Osteoblast (primary cell): ENCODE results near the gene PALM3. TPM values are rescaled to one million over a fixed set of nuclear protein-coding genes. Genes with fewer than 3 reads are reported as not detected.
"Not testable (repeated sequence)": the region's sequence is repeated elsewhere in the genome, so short reads cannot be mapped to it uniquely, and the experiment has no call there.

Source experiments
- DNase-seq: peaks from one replicate; pipeline ENCODE4 v3.0.0; 2011; ENCODE audit warnings: low spot score, mixed read lengths; ENCODE audit not compliant: insufficient read length; ENCODE audit errors: missing footprints
- H2AFZ ChIP-seq: 2 replicates; pipeline ENCODE4 v1.6.0; 2011; ENCODE audit warnings: mild to moderate bottlenecking, low read length
- H3K27ac ChIP-seq: 2 replicates; pipeline ENCODE4 v1.5.1; 2011; ENCODE audit warnings: mild to moderate bottlenecking, low read depth, low read length, moderate library complexity
- H3K27me3 ChIP-seq: 2 replicates; pipeline ENCODE4 v1.6.0; 2012; ENCODE audit warnings: mild to moderate bottlenecking, control low read depth, inconsistent platforms, low read length, moderate library complexity; ENCODE audit not compliant: insufficient read depth
- H3K36me3 ChIP-seq: 2 replicates; pipeline ENCODE4 v1.5.1; 2011; ENCODE audit warnings: mild to moderate bottlenecking, low read length, control low read depth, moderate library complexity; ENCODE audit not compliant: insufficient read depth
- H3K4me1 ChIP-seq: 2 replicates; pipeline ENCODE4 v1.5.1; 2011; ENCODE audit warnings: mild to moderate bottlenecking, low read length, control low read depth, moderate library complexity; ENCODE audit not compliant: insufficient read depth
- H3K4me2 ChIP-seq: 2 replicates; pipeline ENCODE4 v1.6.0; 2011; ENCODE audit warnings: mild to moderate bottlenecking, low read length; ENCODE audit not compliant: insufficient read depth
- H3K4me3 ChIP-seq: fragments of 200-600 bp; sonication (generic); 3 replicates; pipeline ENCODE4 v1.5.1; 2012; ENCODE audit warnings: mild to moderate bottlenecking, low read length, inconsistent platforms; ENCODE audit not compliant: insufficient read depth
- H3K79me2 ChIP-seq: 2 replicates; pipeline ENCODE4 v1.6.0; 2012; ENCODE audit warnings: mild to moderate bottlenecking, low read length, control low read depth, inconsistent platforms; ENCODE audit not compliant: insufficient read depth
- H3K9me3 ChIP-seq: 2 replicates; pipeline ENCODE4 v1.5.1; 2011; ENCODE audit warnings: low read depth, low read length, control low read depth
- H4K20me1 ChIP-seq: 2 replicates; pipeline ENCODE4 v1.6.0; 2012; ENCODE audit warnings: mild to moderate bottlenecking, low read length, control low read depth; ENCODE audit not compliant: insufficient read depth
- total RNA-seq: library from RNA; depleted of rRNA; stranded (reverse); fragments of >200 nt; gene quantifications from 2 replicates; pipeline ENCODE4 v1.2.3, GENCODE V29; 2012
- TF ChIP-seq, protein P1 (sequence below): IDR thresholded peaks from 2 replicates; pipeline ENCODE4 v1.5.1; 2011; ENCODE audit warnings: mild to moderate bottlenecking, low read depth, low read length, moderate library complexity; ENCODE audit errors: extremely low read depth

Gene PALM3
- total RNA-seq, 1 donor: not detected

DNA sequence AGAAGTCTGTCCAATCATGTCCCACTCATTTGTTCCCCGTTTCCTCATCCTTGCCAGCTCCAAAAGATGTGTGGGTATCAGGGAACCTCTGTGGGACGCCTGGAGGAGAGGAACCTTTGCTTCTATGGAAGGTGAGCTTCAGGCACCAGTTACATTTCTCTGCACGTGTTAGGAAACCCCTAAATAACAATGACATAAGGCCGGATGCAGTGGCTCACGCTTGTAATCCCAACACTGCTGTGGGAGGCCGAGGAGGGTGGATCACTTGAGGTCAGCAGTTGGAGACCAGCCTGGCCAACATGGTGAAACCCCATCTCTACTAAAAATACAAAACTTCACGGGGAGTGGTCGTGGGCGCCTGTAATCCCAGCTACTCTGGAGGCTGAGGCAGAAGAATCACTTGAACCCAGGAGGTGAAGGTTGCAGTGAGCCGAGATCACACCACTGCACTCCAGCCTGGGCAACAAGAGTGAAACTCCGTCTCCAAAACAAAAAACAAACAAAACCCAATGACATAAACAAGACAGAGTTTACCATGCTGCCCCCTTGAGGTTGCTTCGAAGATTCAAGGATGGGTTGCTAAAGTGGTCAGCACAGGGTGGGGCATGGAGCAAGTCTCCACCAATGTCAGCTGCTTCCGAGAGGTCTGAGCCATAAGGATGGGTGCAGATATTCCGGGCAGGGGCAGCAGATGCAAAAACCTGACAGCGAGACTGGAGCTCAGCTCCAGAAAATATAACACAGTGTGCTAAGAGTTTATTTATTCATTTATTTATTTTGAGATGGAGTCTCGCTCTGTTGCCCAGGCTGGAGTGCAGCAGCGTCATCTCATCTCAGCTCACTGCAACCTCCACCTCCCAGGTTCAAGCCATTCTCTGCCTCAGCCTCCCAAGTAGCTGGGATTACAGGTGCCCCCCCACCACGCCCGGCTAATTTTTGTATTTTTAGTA lies 18.9 kb downstream of the PALM3 start:
- H2AFZ ChIP-seq: peak overlapping the region; percentile 77
- not testable (repeated sequence) for H3K79me2 ChIP-seq, H3K4me1 ChIP-seq, H3K36me3 ChIP-seq, H3K27me3 ChIP-seq, H4K20me1 ChIP-seq, H3K9me3 ChIP-seq
- peak overlapping the region; percentile 33 for H3K27ac ChIP-seq
- peak overlapping the region; percentile 13 for H3K4me3 ChIP-seq
- TF ChIP-seq, protein P1, sequence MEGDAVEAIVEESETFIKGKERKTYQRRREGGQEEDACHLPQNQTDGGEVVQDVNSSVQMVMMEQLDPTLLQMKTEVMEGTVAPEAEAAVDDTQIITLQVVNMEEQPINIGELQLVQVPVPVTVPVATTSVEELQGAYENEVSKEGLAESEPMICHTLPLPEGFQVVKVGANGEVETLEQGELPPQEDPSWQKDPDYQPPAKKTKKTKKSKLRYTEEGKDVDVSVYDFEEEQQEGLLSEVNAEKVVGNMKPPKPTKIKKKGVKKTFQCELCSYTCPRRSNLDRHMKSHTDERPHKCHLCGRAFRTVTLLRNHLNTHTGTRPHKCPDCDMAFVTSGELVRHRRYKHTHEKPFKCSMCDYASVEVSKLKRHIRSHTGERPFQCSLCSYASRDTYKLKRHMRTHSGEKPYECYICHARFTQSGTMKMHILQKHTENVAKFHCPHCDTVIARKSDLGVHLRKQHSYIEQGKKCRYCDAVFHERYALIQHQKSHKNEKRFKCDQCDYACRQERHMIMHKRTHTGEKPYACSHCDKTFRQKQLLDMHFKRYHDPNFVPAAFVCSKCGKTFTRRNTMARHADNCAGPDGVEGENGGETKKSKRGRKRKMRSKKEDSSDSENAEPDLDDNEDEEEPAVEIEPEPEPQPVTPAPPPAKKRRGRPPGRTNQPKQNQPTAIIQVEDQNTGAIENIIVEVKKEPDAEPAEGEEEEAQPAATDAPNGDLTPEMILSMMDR: peak; percentile 58
- peak overlapping the region; percentile 34 for H3K4me2 ChIP-seq
- DNase-seq: peak; percentile 92

DNA sequence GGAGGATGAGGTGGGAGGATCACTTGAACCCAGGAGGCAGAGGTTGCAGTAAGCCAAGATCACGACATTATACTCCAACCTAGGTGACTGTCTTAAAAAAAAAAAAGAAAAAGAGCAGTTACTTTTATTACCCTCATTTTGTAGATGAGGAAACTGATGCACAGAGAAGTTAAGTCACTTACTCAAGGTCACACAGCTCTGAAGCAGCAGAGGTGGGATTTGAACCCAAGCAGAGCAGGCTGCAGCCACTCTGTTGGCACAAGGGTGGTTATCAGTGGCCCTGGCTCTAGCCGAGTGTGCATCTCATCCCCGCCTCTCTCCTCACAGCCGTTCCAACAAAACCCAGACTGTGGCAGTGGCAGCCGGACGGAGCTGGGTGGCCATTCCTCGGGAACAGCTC lies 22.7 kb downstream of the PALM3 start:
- TF ChIP-seq, protein P1: no peak
- Histone ChIP-seq H3K9me3 (no peaks in the 10 kb centered on the region), H3K4me3 (no peak overlapping the region), H3K27ac (no peak overlapping the region), H3K36me3 (no peaks in the 10 kb centered on the region), H3K79me2 (no peaks in the 10 kb centered on the region), H3K4me2 (no peak overlapping the region), H3K4me1 (peaks cover 3% of the 10 kb centered on the region), H4K20me1 (no peaks in the 10 kb centered on the region), H3K27me3 (no peaks in the 10 kb centered on the region), H2AFZ (no peak overlapping the region)
- no peak for DNase-seq

- Histone ChIP-seq H3K4me3 (no peak overlapping the region), H3K4me1 (peaks cover 4% of the 10 kb centered on the region), H3K27me3 (peaks cover 3% of the 10 kb centered on the region), H2AFZ (no peak overlapping the region), H3K36me3 (no peaks in the 10 kb centered on the region), H3K27ac (no peak overlapping the region), H3K79me2 (no peaks in the 10 kb centered on the region), H3K9me3 (no peaks in the 10 kb centered on the region), H3K4me2 (no peak overlapping the region), H4K20me1 (no peaks in the 10 kb centered on the region)
- no peak for DNase-seq
- TF ChIP-seq, protein P1: no peak
Observed at GRCh38 chr19:14035706-14036105, 26.2 kb downstream of the PALM3 start.

- H2AFZ ChIP-seq, H3K4me3 ChIP-seq, DNase-seq, H3K36me3 ChIP-seq, H3K4me2 ChIP-seq, H3K27me3 ChIP-seq, H3K27ac ChIP-seq, H3K9me3 ChIP-seq, H3K4me1 ChIP-seq, H3K79me2 ChIP-seq, H4K20me1 ChIP-seq: not testable (repeated sequence)
Observed at GRCh38 chr19:14035159-14035558, 26.7 kb downstream of the PALM3 start.
